A673 (cell line): ENCODE data around the gene SLC25A1. TPM values are rescaled to one million over a fixed set of nuclear protein-coding genes. Genes with fewer than 3 reads are reported as not detected.
A peak's percentile ranks its signal among the peaks of the same experiment; 100 is the strongest.

ENCODE experiments used
- Bru-seq: library from RNA; stranded (reverse); fragments of 400-500 nt; gene quantifications from one replicate; lab custom pipeline; 2021; lab: Mats Ljungman, UMichigan
- BruChase-seq, 2 experiments: library from RNA; stranded (reverse); fragments of 400-500 nt; gene quantifications; one replicate each; lab custom pipeline; 2021; lab: Mats Ljungman, UMichigan
- BruUV-seq: library from RNA; stranded (reverse); fragments of 400-500 nt; replicated peaks from 2 replicates; lab custom pipeline; 2021; lab: Mats Ljungman, UMichigan
- CTCF ChIA-PET: fragments of 300-600 bp; sonication (Branson Sonifier 250); formaldehyde crosslinking; loops from one replicate; lab custom pipeline; 2022; ENCODE audit warnings: antibody characterized with exemption; lab: Charles Lee
- POLR2A ChIA-PET: fragments of 300-600 bp; sonication (Branson Sonifier 250); formaldehyde crosslinking; loops from one replicate; lab custom pipeline; 2022; ENCODE audit warnings: antibody characterized with exemption; ENCODE audit not compliant: low non-redundant PET; lab: Charles Lee
- DNase-seq: peaks from one replicate; pipeline ENCODE4 v3.0.0-alpha.2; 2015; ENCODE audit warnings: low spot score
- H3K27ac ChIP-seq: fragments of 200-600 bp; sonication (generic); 2 replicates; pipeline ENCODE4 v1.5.1; 2016; ENCODE audit warnings: mixed run types, low read depth, mild to moderate bottlenecking, mixed read lengths, antibody characterized with exemption, low read length; ENCODE audit not compliant: poor library complexity, severe bottlenecking
- H3K27me3 ChIP-seq: fragments of 200-600 bp; sonication (generic); replicated peaks from 2 replicates; pipeline ENCODE4 v1.6.1; 2017; ENCODE audit warnings: mixed run types, low read depth, mild to moderate bottlenecking, mixed read lengths, antibody characterized with exemption, low read length; ENCODE audit not compliant: insufficient read depth, poor library complexity
- H3K36me3 ChIP-seq: fragments of 200-600 bp; sonication (generic); 2 replicates; pipeline ENCODE4 v1.6.1; 2016; ENCODE audit warnings: mixed run types, mild to moderate bottlenecking, mixed read lengths, antibody characterized with exemption, low read length; ENCODE audit not compliant: insufficient read depth, poor library complexity, severe bottlenecking
- H3K4me1 ChIP-seq: fragments of 200-600 bp; sonication (generic); 2 replicates; pipeline ENCODE4 v1.6.1; 2017; ENCODE audit warnings: mixed run types, mild to moderate bottlenecking, mixed read lengths, antibody characterized with exemption, low read length; ENCODE audit not compliant: insufficient read depth, poor library complexity, severe bottlenecking
- H3K4me3 ChIP-seq: fragments of 200-600 bp; sonication (generic); 2 replicates; pipeline ENCODE4 v1.5.1; 2016; ENCODE audit warnings: low read depth, mixed run types, mild to moderate bottlenecking, mixed read lengths, low read length; ENCODE audit not compliant: poor library complexity, severe bottlenecking
- H3K9me3 ChIP-seq: fragments of 200-600 bp; sonication (generic); 2 replicates; pipeline ENCODE4 v1.6.1; 2016; ENCODE audit warnings: mixed run types, low read depth, mild to moderate bottlenecking, mixed read lengths, antibody characterized with exemption, low read length; ENCODE audit not compliant: poor library complexity, severe bottlenecking
- EZH2 ChIP-seq: fragments of 200-600 bp; sonication (generic); IDR thresholded peaks from 2 replicates; pipeline ENCODE4 v1.6.1; 2017; ENCODE audit warnings: borderline replicate concordance, low read depth, mild to moderate bottlenecking, mixed read lengths, antibody characterized with exemption, low read length; ENCODE audit not compliant: poor library complexity, severe bottlenecking
- intact Hi-C: fragments of 100-400 bp; cut with micrococcal nuclease; formaldehyde crosslinking; loops from one replicate; pipeline ENCODE4 v1.10.0; 2022; ENCODE audit not compliant: unreplicated experiment
- long read RNA-seq: library from polyadenylated mRNA; stranded (forward); transcript quantifications from one replicate; pipeline ENCODE4 v2.0.0, GENCODE V29; 2022
- total RNA-seq: library from RNA; stranded (reverse); gene quantifications from 2 replicates; pipeline ENCODE4 v1.2.3, GENCODE V29; 2021
- TF ChIP-seq, protein P1 (sequence below): fragments of 300-800, 200-600 bp; sonication (generic); conservative IDR thresholded peaks from 2 replicates; pipeline ENCODE4 v1.5.1; 2017; ENCODE audit warnings: low read depth, mild to moderate bottlenecking, antibody characterized with exemption, low read length, moderate library complexity, mixed read lengths

SLC25A1 gene
- total RNA-seq (91.0 and 115 TPM in 2 replicates), Bru-seq, nascent RNA (percentile 61 among the genes with signal in this experiment), BruChase-seq, experiment 1, labeled RNA remaining after a 2-hour chase (percentile 65 among the genes with signal in this experiment), BruChase-seq, experiment 2, labeled RNA remaining after a 6-hour chase (percentile 76 among the genes with signal in this experiment)
- long read RNA-seq, transcript SLC25A1-201 (9 exons, 1,648 nt) = major isoform, 213 of 312 reads
- long read RNA-seq, transcript SLC25A1-202 (9 exons, 1,514 nt) = minor isoform, 20 of 312 reads
- long read RNA-seq, partial matches to known transcripts = 34 of 312 reads
- long read RNA-seq, other reads (novel, unspliced or antisense) = 45 of 312 reads

DNA sequence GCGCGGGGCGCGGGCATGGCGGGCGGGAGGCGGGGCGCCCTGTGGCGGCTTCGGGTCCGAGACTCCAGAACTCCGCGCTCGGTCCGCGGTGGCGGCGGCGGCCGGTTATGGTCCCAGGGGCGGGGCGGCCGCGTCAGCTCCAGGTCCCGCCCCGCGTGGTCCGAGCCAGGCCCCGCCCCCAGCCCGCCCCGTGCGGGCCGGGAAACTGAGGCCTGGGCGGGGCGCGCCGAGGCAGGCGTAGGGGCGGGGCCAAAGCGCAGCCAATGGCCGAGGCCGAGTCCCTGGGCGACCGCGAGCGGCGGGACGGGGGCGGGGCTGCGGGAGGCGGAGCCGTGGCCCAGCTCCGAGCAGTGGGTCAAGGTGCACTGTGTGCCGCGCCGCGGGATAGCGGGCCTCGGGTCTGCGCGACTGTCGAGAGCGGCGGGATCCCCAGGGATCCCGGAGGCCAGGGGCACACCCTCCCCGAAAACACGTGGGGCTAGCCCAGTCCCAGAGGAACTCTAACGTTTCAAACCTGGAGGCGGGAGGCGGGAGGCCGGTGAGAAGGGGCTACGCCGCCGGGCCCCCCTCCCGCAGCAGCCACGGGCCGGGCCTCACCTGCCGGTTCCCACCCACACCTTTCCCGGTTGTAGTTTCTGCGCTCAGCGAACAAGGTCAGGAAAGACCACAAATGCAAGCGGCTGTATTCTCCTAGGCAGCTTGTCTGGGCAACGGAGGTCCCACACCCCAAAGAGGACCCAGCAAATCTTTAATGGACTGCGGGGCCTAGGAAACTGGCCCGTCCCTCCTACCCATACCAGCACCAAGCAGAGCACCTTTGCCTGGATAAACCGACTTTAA lies at the start of gene SLC25A1:
SLC25A1 (minus strand) TSS at position 80 of the 840 bp plus-strand sequence; CDS start at position 17, 63 bp downstream.
- CTCF ChIA-PET = interaction anchor here (1.2 to 2.8 kb wide), 2 partner anchors 186 to 451 kb away, joined by 3 to 12 read pairs; no protein-coding TSS in a partner anchor
- intact Hi-C loops = loop anchor here (2.0 to 5.0 kb wide), 2 partner anchors 113 to 454 kb away; partner anchors contain the start of gene CLTCL1
- no peak for TF ChIP-seq EZH2
- TF ChIP-seq, protein P1, sequence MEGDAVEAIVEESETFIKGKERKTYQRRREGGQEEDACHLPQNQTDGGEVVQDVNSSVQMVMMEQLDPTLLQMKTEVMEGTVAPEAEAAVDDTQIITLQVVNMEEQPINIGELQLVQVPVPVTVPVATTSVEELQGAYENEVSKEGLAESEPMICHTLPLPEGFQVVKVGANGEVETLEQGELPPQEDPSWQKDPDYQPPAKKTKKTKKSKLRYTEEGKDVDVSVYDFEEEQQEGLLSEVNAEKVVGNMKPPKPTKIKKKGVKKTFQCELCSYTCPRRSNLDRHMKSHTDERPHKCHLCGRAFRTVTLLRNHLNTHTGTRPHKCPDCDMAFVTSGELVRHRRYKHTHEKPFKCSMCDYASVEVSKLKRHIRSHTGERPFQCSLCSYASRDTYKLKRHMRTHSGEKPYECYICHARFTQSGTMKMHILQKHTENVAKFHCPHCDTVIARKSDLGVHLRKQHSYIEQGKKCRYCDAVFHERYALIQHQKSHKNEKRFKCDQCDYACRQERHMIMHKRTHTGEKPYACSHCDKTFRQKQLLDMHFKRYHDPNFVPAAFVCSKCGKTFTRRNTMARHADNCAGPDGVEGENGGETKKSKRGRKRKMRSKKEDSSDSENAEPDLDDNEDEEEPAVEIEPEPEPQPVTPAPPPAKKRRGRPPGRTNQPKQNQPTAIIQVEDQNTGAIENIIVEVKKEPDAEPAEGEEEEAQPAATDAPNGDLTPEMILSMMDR = no peak
- peak; percentile 93 for DNase-seq
- Histone ChIP-seq H3K4me3 (peak within 1 kb of the TSS; percentile 87), H3K36me3 (peaks cover 19% of the 10 kb centered on the region), H3K27ac (peak within 1 kb of the TSS; percentile 81), H3K4me1 (peaks cover 32% of the 10 kb centered on the region), H3K27me3 (no peaks in the 10 kb centered on the region), H3K9me3 (no peaks in the 10 kb centered on the region)
- BruUV-seq = no TSS peak
- POLR2A ChIA-PET = no interaction called here

GRCh38 chr22:19228179-19228578 lies 49.6 kb upstream of the SLC25A1 start:
- no peak overlapping the region for H3K27ac ChIP-seq
- no TSS peak for BruUV-seq
- no peaks in the 10 kb centered on the region for H3K4me1 ChIP-seq
- TF ChIP-seq, protein P1 = no peak
- TF ChIP-seq EZH2 = no peak
- no peak for DNase-seq
- CTCF ChIA-PET = no interaction called here
- H3K27me3 ChIP-seq = no peaks in the 10 kb centered on the region
- no peak overlapping the region for H3K4me3 ChIP-seq
- intact Hi-C loops = no loop called here
- H3K9me3 ChIP-seq = no peaks in the 10 kb centered on the region
- POLR2A ChIA-PET = no interaction called here
- H3K36me3 ChIP-seq = no peaks in the 10 kb centered on the region

- intact Hi-C loops = no loop called here
Observed at GRCh38 chr22:19226428-19226827, 47.9 kb upstream of the SLC25A1 start.

More at GRCh38 chr22:19226428-19226827, 47.9 kb upstream of the SLC25A1 start:
- Histone ChIP-seq H3K4me3 (no peak overlapping the region), H3K27ac (no peak overlapping the region), H3K4me1 (no peaks in the 10 kb centered on the region), H3K36me3 (no peaks in the 10 kb centered on the region), H3K9me3 (no peaks in the 10 kb centered on the region), H3K27me3 (no peaks in the 10 kb centered on the region)
- no TSS peak for BruUV-seq
- CTCF ChIA-PET = no interaction called here
- TF ChIP-seq, protein P1 = no peak
- TF ChIP-seq EZH2 = no peak
- no peak for DNase-seq
- POLR2A ChIA-PET = no interaction called here
